ENCODE data around the gene ASB1. TPM values are rescaled to one million over a fixed set of nuclear protein-coding genes. Genes with fewer than 3 reads are reported as not detected.

Gene ASB1
- polyA plus RNA-seq, 1 of the 3 experiments (the other 2 are of a cell fraction): 33.3 TPM

DNA sequence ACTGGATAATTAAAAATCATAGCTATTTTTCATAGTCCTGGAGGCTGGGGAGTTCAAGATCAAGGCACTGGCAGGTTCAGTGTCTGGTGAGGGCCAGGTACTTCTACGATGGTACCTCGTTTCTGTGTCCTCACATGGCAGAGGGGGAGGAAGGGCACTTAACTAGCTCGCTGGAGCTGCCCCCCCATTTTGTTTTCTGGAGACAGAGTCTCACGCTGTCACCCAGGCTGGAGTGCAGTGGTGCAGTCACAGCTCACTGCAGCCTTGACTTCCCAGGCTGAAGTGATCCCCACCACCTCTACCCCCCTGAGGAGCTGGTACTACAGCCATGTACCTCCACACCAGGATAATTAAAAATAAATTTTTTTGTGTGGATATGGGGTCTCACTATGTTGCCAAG is 40.3 kb downstream of the ASB1 start (continued):
- TF ChIP-seq REST (IDR thresholded peaks at IDR 0.05; ENCODE audit: low read depth, low read length) (no peak), TAF1 (IDR thresholded peaks at IDR 0.05; ENCODE audit: borderline replicate concordance, low read depth, low read length) (no peak), FOXJ3 (CRISPR knock-in tag; IDR thresholded peaks at IDR 0.05) (no peak), SIN3A (IDR thresholded peaks at IDR 0.05; ENCODE audit: borderline replicate concordance, low read depth, low read length) (no peak), MEF2A (IDR thresholded peaks at IDR 0.05; ENCODE audit: borderline replicate concordance, low read depth) (no peak), ELF1 (IDR thresholded peaks at IDR 0.05) (no peak)
- TF ChIP-seq, protein P1, sequence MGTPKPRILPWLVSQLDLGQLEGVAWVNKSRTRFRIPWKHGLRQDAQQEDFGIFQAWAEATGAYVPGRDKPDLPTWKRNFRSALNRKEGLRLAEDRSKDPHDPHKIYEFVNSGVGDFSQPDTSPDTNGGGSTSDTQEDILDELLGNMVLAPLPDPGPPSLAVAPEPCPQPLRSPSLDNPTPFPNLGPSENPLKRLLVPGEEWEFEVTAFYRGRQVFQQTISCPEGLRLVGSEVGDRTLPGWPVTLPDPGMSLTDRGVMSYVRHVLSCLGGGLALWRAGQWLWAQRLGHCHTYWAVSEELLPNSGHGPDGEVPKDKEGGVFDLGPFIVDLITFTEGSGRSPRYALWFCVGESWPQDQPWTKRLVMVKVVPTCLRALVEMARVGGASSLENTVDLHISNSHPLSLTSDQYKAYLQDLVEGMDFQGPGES (IDR thresholded peaks at IDR 0.05; ENCODE audit: low read depth, low read length): no peak

GRCh38 chr2:238467792-238468191 is 41.1 kb downstream of the ASB1 start:
- H3K9me3 ChIP-seq: no peaks in the 10 kb centered on the region; the same call in 1 of the 2 replicates
- ChIA-PET CTCF (no interaction called here), POLR2A (no interaction called here)
- no peak overlapping the region for H3K4me2 ChIP-seq
- TF ChIP-seq, protein P1 (IDR thresholded peaks at IDR 0.05; ENCODE audit: low read depth, low read length): no peak
- TF ChIP-seq RFX5 (IDR thresholded peaks at IDR 0.05; ENCODE audit: low read length) (no peak), MXI1 (IDR thresholded peaks at IDR 0.05; ENCODE audit: low read depth, low read length) (no peak)
- peaks cover 4% of the 10 kb centered on the region for H3F3A ChIP-seq (replicated peaks; ENCODE audit: insufficient read depth)
- no peak overlapping the region for H3K27ac ChIP-seq (ENCODE audit: low read depth in 2 of 2, low read length in 1 of 2)
- 49% methylated on average over 1 of the region's 1 CpG for WGBS (ENCODE audit: low lambda C conversion rate)
- H4K20me1 ChIP-seq (ENCODE audit: insufficient read depth): no peaks in the 10 kb centered on the region
- H3K9ac ChIP-seq: no peak overlapping the region
- no peak for DNase-seq
- peaks cover 0 to 4% of the 10 kb centered on the region in 2 experiments for H3K36me3 ChIP-seq (replicated peaks in 1 of 2; ENCODE audit: control insufficient read depth in 1 of 2, insufficient read depth in 2 of 2, low read length in 1 of 2)
- H3K79me2 ChIP-seq (ENCODE audit: insufficient read depth): no peaks in the 10 kb centered on the region
- no peaks in the 10 kb centered on the region for H3K27me3 ChIP-seq (ENCODE audit: insufficient read depth)
- no peak overlapping the region for H2AFZ ChIP-seq (ENCODE audit: low read depth)
- no peaks in the 10 kb centered on the region for H3K9me2 ChIP-seq
- H3K4me1 ChIP-seq (ENCODE audit: control insufficient read depth in 1 of 2, insufficient read depth in 2 of 2, low read depth in 1 of 2, low read length in 1 of 2): no peaks in the 10 kb centered on the region
- H3K4me3 ChIP-seq (ENCODE audit: low read depth in 2 of 2, low read length in 1 of 2): no peak overlapping the region

Measured in SK-N-SH (cell line).